ELR (cell line): ENCODE results near the gene GGNBP2.

Source experiments
- DNase-seq: peaks from one replicate; pipeline ENCODE4 v3.0.0-alpha.2; 2015; ENCODE audit warnings: low read depth

GGNBP2 gene

DNA sequence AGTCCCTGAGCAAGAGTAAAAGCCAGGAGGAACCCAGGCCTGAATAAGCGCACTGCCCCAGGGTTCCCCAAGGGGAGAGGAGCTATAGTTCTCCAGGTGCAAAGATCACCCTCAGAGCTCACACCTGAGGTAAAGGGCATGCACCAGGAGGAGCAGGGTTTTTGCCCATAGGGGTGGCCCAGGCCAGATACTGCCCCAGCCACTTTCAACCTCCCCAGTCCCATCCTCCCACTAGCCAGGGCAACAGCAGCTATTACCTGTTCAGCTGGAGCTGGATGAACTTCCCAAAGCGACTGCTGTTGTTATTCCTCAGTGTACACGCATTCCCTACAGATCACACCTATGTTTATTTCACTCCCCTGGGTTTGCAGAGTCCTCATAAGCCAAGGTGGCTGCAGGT, 29.9 kb upstream of the GGNBP2 start:
- DNase-seq, result no peak

DNA sequence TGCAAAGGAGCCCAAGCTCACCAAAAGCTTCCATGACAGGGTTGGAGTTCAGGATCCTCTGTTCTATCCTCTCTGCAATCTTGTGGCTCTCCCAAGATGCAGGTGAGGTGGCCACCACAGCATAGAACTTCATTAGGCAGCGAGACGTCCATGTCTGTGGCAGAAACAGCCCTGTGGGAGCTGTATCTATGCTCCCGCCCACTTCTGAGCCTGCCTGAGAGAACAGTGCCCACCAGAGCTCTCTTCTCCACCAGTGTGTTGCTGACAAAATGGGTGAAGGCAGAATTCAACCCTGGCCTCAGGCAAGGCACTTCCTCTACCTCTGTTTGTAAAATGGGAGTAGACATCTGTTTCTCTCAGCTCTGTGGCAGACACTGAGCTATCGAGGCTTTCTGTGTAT, 28.9 kb upstream of the GGNBP2 start:
- no peak for DNase-seq

- DNase-seq, result no peak
Measured at GRCh38 chr17:36523113-36523512, 21.6 kb upstream of the GGNBP2 start.

DNA sequence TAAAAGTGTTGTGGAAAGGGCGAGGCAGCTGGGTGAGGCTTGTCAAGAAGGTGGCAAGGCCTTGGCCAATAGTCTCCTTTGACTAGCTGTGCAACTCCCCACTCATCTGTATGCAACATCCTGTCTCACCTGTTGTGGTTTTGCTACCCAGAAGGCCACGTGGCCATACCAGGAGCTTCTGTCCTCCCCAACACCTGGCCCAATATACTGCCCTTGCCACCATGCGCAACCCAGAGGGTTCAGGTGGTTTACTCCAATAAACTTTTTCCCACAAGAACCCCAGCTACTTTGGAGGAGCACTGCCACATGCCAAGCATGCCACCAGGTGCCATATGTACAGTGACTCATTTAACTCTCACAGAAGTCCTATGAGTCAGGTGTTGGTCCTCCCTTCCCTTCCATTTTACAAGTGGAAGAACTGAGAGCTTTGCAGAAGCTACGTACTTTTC, 20.3 kb upstream of the GGNBP2 start:
- peak; percentile 62 for DNase-seq

GRCh38 chr17:36525113-36525512, 19.6 kb upstream of the GGNBP2 start:
- peak; percentile 50 for DNase-seq

GRCh38 chr17:36525888-36526287, 18.8 kb upstream of the GGNBP2 start:
- DNase-seq, result no peak

GRCh38 chr17:36527621-36528250, 17.0 kb upstream of the GGNBP2 start:
- no peak for DNase-seq

DNA sequence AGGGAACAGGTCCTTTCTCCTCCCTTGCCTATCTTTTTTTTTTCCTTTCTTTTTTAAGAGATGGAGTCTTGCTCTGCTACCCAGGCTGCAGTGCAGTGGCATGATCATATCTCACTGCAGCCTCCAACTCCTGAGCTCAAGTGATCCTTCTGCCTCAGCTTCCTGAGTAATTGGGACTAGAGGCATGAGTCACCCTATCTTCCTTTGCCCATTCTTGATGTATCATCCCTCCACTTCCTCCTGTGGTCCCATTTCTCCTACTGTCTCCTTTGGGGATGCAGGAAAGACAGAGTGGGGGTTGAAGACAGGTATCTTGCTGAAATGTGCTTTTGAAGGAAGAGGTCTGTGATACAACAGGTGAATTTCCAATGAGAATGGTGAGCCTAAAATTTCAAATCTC, 15.6 kb upstream of the GGNBP2 start:
- DNase-seq, result peak; percentile 91

GRCh38 chr17:36532435-36532975, 12.2 kb upstream of the GGNBP2 start:
- no peak for DNase-seq

GRCh38 chr17:36533935-36534839, 10.5 kb upstream of the GGNBP2 start:
- peak; percentile 72 for DNase-seq

GRCh38 chr17:36534840-36535668, 9.7 kb upstream of the GGNBP2 start, which contains the start of the genes MYO19 and PIGW:
MYO19 (minus strand) TSS chr17:36534868; CDS start chr17:36532538, 2,330 bp downstream.
PIGW (plus strand) TSS chr17:36534987; CDS start chr17:36537102, 2,115 bp downstream.
- DNase-seq, result peak; percentile 93

DNA sequence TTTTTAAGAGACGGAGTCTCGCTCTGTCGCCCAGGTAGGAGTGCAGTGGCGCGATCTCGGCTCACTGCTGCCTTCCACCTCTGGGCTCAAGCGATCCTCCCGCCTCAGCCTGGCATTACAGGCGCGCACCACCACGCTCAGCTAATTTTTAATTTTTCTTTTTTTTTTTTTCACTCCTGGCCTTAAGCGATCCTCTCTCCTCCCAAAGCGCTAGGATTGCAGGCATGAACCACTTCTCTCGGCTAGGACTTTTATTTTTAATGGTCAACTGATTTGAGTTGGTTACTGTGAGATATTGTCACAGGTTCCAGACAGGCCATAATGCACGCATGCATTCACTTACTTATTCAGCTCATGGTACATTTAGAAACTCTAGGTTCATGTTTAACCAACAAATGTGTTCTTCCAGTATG, 9.0 kb upstream of the GGNBP2 start:
- DNase-seq, result no peak

- no peak for DNase-seq
Measured at GRCh38 chr17:36540696-36541095, 4.0 kb upstream of the GGNBP2 start.

GRCh38 chr17:36542755-36543154, 2.0 kb upstream of the GGNBP2 start:
- DNase-seq, result no peak

GRCh38 chr17:36544044-36544306, 744 bp upstream of the GGNBP2 start:
- DNase-seq, result peak; percentile 73

GRCh38 chr17:36545077-36545464, 352 bp downstream of the GGNBP2 start:
- DNase-seq, result no peak

DNA sequence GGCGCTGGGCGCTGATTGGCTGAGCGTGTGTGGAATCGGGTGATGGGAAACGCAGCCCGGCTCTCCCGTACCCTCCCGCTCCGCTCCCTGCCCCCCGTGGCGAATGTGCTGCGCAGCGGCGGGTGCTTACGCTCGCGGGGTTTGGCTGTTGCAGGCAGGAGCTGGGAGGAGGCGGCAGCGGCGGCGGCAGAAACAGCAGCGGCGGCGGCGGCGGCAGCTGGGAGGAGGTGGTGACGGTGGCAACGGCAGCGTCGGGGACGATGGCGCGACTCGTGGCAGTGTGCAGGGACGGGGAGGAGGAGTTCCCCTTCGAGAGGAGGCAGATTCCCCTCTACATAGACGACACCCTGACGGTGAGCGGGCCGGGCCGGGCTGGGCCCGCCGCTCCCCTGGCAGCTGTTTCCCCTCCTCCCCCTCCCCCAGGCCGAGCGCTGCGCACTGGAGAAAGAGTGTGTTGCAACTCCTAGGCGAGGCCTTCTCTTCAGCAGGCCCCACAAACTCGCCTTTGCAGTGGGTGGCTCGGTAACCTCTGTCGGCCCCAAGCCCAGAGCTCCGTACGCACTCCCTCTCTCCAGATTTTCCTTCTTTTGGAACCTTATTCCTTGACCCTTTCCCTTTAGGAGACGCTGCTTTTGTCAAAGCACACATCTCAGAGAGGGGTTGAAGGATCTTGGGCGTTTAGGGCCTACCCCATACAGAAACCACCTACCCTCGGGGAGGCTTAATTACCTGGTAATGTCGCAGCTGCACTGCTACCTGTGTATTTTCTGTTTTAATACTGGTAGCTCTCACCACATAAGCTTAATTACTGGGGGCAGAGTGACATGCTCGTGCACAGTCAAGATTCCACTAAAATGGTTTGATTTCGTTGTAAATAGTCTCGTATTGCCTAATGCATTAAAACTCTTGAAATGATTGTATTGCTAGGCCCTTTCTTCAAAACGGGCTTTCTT, 1.0 kb downstream of the GGNBP2 start:
- DNase-seq, result peak; percentile 98

- DNase-seq, result peak; percentile 39
Measured at GRCh38 chr17:36546418-36547093, 1.8 kb downstream of the GGNBP2 start.

- DNase-seq, result no peak
Measured at GRCh38 chr17:36547776-36548175, 3.1 kb downstream of the GGNBP2 start.
